HG03354 (cell line): Measurements from ENCODE around the gene VEPH1.

Experiments
- ATAC-seq: cut with Tn5 transposase; IDR thresholded peaks from one replicate; pipeline ENCODE4 v1.9.1; 2021; ENCODE audit warnings: mild to moderate bottlenecking; ENCODE audit not compliant: unreplicated experiment, poor library complexity, severe bottlenecking

The VEPH1 gene

DNA sequence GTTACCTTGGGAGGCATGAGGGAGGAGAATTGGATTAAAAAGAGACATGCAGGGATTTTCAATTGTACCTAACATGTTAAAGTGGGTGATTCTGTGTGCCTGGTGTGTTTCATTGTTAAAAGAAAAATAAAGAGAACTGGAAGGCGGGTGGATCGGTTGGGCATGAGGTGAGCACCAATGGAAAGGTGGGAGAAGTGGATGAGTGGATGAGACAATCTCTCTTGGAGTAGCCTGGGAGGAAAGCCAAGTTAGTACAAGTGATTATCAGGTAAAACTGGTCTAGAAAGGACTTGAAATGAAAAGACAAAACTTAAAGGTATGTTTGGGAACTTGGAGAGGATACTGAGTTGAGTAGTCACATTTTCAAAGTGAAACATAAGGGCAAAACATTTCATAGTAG is 12.1 kb downstream of the VEPH1 start:
- no peak for ATAC-seq

DNA sequence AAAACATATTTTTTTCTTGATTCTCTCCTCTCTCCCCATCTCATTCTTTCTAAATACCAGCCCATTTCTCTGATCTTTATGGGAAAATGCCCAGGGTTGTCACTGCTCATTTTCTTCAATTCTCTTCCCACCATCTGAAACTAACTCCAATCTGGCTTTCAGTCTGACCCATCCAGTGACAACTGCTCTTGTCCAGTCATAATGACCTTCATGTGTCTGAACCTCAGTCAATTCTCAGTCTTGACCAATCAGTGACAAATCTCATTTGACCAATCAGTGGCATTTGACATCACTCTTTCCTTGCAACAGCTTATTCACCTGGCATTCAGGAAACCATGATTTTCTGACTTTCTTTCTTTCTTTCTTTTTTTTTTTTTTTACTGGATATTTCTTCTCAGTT is 15.1 kb downstream of the VEPH1 start:
- no peak for ATAC-seq

DNA sequence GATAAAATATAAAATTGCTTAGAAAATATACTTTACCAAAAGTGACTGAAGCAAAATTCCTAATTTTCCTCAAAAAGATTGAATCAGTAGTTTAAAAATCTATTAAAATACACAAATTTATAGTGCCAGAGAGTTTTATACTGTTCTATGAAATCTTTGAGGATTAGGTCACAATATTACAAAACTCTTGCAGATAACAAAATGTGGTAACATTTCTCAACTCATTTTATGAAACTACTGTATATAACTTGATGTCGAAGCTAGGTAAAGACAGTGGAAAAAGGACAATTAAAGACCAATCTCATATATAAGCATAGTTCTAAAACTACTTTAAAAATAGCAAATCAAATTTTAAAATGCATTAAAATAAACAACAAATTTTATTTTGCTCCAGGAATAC is 15.9 kb downstream of the VEPH1 start:
- ATAC-seq: no peak

DNA sequence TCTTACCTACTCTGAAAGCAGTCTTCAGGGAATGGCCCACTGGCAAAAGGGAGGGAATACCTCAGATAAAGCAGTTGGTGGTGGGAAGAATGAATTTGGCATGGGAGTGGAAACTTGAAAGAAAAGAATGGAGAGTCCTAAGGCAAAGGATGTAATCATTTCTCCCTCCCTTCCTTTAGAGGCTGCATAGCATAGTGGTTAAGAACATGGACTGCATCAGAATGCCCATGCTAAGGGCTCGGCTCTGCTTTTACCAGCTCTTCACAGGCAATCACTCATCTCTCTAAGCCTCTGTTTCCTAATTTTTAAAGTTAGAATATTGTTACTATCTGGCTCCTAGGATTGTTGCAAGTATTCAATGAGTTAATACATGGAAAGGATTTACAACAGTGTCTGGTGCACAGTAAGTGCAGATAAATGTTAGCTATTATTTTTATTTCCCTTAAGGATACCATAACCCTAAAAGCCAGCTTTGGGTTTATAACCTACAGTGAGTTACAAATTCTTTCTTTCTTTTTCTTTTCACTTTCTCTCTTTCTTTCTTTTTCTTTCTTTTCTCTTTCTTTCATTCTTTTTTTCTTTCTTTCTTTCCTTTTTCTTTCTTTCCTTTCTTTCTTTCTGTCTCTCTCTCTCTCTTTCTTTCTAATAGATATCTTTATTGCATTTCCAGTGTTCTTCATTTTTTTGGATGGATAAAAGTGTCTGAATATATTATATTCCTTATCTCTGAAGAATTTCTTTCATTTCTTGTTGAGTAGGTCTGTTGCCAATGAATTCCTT is 23.6 kb downstream of the VEPH1 start:
- ATAC-seq: no peak

DNA sequence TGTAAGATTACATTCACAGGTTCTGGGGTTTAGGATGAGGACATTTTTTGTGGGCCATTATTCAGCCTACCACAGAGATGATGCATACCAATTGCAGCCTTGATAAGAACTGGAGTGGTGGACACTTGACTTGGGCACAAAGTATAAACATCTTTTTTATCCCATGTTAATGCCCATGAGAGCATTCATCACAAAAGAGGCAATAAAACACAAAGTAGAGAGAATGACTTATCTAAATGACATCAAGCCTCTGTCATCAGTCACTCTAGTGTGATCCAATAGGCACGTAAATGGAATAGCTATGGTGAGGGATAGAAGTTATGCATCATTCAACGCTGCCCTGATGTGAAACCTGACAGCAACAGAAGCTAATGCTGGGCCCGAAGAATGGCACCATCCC is 25.8 kb downstream of the VEPH1 start:
- ATAC-seq: no peak

DNA sequence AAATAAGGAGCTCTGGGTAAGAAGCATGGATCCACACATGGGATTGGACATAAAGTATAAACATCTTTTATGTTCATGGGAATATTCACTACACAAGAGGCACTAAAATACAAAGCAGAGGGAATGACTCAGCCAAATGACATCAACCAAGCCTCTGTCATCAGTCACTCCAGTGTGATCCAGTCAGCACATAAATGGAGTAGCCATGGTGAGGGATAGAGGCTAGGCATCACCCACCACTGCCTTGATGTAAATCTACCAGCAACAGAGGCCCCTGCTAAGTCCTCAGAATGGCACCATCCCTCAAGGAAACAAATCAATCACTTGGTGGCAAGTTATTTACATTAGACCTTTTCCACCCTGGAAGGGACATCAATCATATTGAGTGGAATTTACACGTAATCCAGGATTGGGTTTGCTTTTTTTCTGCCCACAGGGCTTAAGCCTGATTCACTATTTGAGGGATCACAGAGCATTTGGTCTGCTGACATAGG is 27.2 kb downstream of the VEPH1 start:
- no peak for ATAC-seq

DNA sequence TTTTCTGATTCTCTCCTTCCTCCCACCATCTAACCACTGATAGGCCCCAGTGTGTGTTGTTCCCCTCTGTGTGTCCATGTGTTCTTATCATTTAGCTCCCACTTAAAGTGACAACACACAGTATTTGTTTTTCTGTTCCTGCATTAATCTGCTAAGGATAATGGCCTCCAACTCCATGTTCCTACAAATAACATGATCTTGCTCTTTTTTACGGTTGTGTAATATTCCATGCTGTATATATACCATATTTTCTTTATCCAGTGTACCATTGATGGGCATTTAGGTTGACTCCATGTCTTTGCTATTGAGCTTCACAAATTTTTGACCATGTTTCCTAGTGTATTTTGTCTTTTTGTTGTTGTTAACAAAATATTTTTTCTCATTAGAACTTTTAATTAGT is 30.6 kb downstream of the VEPH1 start:
- ATAC-seq: no peak

DNA sequence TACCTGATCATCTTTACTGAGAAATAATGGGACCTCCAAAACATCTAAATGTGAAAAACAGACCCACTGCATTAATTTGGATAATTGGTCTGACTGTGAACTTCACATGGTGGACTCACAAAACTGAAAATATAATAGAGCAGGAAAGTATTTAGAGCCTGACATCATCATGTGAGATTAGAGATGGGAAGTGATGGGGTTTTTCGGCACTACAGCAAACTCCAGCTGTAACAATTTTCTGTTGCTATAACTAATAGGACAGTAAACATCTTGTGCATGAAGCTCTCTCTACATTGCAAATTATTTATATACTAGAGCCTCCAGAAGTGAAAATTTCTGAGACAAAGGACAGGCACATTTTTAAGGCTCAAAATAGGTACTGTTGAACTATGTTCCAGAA is 32.2 kb downstream of the VEPH1 start:
- ATAC-seq: no peak

DNA sequence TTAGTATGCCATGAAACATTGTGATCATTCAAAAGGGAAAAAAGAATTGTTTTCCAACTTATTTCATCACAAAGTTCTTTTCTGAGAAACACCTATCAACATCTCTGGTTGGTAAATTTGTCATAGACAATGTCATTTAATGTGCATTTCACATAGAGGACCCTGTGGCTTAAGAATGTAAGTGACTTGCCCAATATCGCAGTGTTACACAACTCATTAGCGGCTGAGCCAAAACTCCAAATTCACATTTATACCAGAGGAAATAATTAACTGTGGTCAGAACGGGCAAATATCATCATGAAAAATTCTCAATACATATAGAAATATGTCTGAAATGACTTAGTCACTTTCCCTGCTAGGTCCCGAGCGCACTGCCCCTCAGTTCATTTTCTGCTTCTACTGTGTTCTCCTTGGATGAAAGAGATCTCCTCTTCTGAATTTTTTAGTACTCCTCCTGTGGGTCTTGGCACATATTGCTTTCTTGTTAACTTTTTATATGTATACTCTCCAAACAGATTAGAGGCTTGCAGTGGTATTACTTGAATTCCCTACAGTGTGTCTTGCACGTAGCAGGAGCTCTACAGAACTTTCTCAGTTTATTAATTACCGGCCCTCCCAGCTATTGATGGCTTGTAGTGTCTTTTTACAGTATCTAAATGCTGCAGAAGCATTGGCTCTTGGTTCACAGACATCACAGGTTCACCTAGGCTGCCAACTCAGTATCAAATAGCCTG is 33.5 kb downstream of the VEPH1 start:
- ATAC-seq: no peak

DNA sequence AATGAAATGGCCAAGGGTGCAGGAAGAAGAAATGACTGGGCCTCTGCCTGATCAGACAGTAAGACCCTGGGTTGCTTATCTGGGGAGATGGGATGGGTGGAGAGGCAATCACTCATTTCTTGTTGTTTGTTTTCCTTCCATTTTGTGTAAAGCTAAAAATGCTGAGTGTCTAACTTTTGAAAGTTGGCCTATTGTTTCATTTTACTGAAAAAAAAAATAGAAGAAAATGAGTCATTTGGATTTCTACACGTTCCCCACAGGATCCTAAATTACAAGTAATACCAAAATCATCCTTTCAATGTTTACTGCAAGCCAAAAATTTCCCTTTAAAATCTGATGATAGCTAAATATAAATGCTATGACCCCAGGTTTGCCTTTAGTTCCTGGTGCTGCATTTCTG is 36.0 kb downstream of the VEPH1 start:
- no peak for ATAC-seq

DNA sequence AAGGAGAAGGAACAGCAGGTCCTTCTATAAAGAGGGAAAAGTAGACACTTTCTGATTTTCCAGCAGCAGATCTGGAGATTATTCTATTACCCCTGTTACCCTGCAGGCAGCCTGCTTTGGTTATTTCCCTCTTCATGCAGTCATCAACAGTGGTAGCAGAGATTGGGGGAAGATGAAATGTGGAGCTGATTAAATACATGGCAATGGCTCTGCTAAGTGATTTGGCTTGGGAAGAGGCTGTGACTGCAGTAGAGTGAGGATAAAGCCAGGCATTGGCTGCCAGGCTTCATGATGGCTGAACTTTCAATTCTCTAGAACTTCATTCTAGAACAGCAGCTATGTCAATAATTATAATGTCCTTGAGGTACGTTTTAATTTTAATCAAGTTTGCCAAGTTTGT is 37.5 kb downstream of the VEPH1 start:
- ATAC-seq: no peak

DNA sequence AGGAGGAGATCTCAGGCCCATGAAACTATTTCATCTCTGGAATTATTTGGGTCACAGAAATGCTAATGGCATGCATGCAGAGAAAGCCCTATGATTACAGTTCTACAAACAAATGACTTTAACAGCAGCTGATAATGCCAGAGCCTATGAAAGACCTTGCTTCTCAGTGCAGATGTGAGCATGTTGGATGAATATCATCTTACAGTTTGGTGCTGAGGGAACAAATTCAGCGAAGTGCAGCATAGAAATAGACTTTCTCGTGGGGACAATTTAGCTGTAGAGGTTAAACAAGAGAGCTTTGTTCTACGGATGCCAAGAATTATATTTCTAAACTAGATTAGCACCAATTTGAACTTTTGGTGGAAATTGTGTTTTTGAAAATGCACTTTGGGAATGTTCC is 38.9 kb downstream of the VEPH1 start:
- ATAC-seq: no peak

DNA sequence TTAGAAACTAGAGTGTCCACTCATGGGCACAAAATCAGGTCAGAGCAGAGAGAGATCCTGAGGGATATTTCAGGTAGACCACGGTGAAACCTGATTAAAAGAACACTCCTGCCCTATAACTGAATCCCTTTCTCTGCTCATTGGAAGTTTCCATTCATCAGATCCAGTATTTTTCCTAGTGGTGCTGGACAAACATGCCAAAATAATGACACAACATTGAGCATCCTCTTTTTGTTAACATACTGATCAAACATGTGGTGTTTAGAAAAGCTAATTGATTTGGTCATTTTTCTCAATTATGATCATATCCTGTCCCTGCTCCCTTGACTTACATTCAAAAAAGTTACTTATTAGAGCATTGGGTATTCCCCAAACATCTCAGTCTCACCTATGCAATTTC is 39.4 kb downstream of the VEPH1 start:
- no peak for ATAC-seq

DNA sequence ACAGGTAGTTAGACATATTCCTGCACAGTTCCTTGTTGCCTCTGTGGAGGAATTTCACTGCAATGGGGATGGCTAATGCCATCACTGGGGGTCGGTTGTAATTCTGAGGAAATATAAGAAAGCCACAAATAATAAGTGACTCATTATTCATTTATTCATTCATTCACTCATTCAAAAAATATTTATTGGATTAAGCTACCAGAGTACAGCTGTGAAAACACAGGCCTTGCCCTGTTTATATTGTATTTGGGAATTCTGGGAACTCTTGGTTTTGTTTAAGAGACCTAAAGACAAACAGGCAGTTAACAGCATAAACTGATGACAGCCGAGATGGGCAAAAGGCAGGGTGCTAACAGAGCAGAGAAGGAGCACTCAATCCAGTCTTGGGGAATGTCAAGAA is 43.0 kb downstream of the VEPH1 start:
- no peak for ATAC-seq

DNA sequence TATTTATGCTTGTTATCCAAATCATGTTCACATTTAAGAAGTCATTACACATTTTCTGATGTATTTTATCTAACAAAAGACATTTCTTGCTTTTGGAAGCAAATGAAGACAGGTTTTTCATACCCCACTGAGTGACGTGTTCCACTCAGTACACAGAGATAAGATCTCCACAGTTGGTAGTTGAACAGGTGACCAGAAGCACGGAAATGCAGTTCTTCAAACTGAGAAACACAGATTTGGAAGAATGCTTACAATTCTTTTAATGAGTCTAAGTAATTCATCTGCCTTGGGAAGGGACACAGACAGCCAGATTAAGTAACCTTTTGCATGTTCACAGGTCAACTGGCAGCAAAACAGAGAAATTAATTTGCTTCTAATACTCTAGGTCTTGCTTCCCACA is 43.5 kb downstream of the VEPH1 start:
- no peak for ATAC-seq

DNA sequence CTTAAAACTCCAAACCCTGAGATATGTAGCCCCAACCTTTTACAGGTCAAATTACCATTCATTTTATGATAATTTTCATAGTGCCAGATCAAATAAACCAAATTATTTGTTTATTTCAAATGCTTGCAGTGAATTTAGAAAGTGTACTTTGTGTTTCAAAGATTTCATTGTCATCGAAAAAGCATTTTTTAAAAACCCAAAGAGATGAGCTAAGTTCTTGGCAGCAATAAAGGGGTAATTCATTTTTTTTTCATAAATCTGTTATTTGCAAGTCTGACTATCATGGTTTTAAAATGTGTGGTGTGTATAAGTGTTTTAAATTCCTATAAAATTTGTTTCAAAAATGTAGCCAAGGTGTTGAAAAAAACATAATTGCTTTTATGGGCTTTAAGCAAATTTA is 49.4 kb downstream of the VEPH1 start:
- ATAC-seq: no peak

DNA sequence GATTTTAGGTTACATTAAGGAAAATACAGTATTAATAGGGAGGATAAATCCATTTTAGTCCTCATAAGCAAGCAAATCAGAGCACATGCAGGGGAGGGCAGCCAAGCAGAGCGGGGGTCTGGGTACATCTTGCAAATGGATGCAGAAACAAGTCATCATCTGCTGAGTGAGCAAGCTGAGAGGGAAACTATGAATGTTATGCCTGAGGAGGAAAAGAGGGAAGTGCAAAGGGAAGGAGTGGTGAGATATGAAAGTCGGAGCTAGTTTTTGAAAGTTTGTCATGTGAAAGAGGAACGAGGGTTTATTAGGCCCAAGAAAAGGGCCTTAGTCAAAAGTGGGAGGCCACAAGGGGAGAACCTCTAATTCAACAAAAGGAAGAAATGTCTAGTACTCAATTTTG is 51.1 kb downstream of the VEPH1 start:
- ATAC-seq: no peak

DNA sequence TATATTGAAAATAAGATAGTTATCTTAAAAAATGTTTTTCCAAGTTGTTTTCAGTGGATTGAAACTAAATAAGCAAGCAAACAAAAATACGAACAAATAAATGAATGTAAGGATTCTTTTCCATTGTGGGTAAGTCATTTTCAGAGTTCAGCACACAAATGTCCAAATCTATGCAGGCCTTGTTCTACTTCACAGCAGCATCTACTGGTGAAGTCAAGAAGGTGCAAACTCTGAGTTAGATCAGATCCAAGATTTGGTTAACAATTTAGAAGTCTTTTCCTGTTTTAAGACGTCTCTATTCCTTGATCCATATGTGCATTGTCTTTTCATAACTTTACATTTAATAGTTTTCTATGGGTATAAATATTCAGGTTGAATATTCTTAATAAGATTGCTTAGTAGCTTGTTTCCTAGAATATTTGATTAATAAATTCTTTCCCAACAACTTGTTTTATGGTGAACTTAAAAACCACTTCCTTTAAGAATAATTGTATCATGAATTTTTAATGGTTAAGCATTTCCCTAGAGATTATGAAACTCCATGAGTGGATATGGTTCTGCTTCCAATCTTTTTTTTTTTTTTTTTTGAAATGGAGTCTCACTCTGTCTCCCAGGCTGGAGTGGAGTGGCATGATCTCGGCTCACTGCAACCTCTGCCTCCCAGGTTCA is 56.1 kb downstream of the VEPH1 start:
- ATAC-seq: no peak

DNA sequence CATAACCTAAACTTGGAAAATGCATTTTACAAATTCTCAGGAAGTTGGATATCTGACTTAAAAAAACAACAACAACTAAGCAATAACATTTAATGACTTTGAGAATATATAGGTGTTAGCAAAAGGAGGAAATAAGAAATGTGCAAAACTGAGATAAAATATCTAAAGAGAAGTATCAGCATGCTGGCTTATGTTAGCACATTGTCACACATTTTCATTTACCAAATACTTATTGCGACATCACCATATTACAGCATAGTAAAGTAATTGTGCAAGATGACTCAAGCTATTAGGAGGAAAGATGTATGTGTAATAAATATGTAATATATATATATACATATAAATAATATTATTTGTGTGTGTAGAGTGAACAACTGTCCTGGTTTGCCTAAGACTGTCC is 57.4 kb downstream of the VEPH1 start:
- no peak for ATAC-seq

DNA sequence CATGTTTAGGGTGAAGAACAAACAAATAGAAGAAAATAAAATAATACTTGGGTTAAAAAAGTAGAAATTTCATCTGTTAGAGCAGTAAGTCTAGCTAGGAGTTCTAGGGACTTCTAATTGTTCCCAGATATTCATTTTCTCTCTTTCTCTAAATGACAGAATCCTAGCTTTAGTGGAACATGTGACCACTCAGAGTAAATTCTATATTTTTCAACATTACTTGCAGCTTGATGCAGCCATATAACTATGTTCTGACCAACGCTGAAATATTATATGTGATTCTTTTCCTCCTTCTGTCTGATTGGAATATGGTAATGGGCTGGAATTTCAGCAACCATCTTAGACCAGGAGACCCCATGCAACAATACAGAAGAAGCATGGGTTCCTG is 58.4 kb downstream of the VEPH1 start:
- ATAC-seq: no peak
